DMS114 treated with DMSO at 0.1 percent for 48 hours (cell line): ENCODE measurements around the gene KLF12.

Source experiments
- DNase-seq: peaks from one replicate; lab custom pipeline; 2025; ENCODE audit not compliant: unreplicated experiment; lab: John Stamatoyannopoulos, UW

KLF12 gene

GRCh38 chr13:74134221-74134776 lies at the start of gene KLF12:
Gene KLF12, minus strand, starts transcription at chr13:74134404.
- DNase-seq = no peak

- DNase-seq = no peak
Measured at GRCh38 chr13:74182491-74182890, 48.3 kb upstream of the KLF12 start.

GRCh38 chr13:74174810-74175209 lies 40.6 kb upstream of the KLF12 start:
- DNase-seq = no peak

- no peak for DNase-seq
Measured at GRCh38 chr13:74173822-74174221, 39.6 kb upstream of the KLF12 start.

DNA sequence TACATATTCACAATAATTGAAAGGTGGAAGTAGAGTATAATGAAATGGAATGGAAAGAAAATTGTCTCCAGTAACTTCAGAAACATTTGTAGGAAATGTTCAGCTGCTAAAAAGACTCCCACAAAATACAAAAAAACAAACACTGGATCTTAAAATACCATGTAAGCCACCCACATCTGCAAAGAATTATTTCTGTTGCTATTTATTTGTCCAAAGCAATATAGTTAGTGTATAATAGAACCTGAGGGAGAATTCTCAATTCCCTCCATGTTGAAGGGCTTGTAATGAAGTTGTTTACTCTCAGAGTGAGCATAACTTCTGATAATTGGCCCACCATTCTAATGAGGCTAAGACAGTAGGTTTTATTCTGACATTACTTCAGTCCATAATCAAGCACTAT lies 37.4 kb upstream of the KLF12 start:
- DNase-seq = no peak

GRCh38 chr13:74169676-74170075 lies 35.5 kb upstream of the KLF12 start:
- DNase-seq = no peak

DNA sequence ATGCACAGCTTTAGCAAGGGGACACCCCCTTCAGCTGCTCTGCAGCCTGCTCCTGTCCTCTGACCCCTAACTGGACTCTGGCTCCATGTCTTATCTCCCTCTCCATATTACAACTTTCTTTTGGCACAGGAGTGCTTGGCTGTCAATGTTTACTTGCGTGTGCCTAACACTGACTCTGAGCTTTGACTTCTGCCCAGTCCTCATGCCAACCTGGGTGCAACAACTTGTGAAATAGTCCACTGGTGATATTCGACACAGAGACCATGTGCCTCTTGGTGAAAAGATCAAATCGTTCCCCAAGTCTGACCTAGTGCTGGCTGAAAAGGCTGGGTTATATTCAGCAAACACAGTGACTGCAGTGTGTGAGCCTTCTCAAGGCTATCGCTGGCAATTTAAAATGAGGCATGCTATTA lies 34.1 kb upstream of the KLF12 start:
- DNase-seq = no peak

GRCh38 chr13:74166261-74167004 lies 32.2 kb upstream of the KLF12 start:
- DNase-seq = no peak

DNA sequence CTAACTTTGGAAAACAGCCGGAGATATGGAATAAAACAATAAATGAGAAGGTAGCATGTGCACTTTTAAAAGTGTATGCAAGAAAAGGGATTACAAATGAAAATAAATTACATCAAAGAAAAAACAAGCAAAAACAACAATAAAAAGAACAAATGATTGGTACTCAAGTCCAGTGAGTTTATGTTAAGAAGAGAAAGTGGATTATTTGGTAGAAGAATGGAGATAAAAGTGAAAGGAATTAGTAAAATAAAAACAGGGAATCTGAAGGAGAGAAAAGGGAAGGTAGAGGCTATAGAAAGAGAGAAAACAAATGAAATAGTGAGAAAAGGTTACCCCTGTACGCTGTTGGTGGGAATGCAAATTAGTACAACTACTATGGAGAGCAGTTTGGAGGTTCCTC lies 28.6 kb upstream of the KLF12 start:
- no peak for DNase-seq

DNA sequence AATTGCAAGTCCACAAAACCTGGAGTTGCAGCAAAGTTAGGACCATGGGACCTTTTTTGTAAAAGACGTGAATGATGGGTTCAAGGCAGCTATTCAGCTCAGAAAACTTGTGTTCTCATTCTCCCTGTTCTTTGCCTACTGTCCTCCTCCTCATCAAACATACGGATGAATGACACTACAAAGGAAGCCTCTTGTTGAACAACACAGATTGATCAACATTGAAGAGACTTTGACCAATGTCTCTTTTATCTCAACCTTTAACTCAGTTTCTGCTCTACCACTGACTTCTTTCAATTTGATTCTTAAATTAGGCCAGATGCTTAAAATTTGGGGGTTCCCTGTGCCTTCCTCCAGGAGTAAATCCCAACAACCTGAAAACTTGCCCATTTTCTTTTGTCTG lies 27.9 kb upstream of the KLF12 start:
- no peak for DNase-seq

- DNase-seq = no peak
Measured at GRCh38 chr13:74158571-74159352, 24.6 kb upstream of the KLF12 start.

DNA sequence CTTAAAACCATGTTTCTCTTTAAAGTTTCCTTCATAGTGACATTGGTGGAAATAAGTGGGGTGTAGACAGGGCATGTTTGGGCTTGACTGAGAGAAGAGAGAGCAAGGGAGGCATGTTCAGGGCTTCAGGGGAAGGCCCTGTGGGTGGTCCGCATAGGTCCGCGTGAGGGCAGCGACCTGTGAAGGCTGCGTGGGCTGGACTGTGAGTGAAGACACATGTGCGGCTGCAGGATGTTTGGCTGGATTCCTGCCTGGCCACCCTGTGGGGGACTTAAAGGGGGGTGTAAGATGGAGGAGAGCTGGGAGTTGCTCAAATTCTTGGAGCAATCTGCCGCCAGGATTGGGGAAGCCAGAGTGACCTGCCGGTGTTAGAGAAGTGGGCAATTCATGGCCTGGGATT lies 23.8 kb upstream of the KLF12 start:
- no peak for DNase-seq

- DNase-seq = no peak
Measured at GRCh38 chr13:74154981-74155380, 20.8 kb upstream of the KLF12 start.

DNA sequence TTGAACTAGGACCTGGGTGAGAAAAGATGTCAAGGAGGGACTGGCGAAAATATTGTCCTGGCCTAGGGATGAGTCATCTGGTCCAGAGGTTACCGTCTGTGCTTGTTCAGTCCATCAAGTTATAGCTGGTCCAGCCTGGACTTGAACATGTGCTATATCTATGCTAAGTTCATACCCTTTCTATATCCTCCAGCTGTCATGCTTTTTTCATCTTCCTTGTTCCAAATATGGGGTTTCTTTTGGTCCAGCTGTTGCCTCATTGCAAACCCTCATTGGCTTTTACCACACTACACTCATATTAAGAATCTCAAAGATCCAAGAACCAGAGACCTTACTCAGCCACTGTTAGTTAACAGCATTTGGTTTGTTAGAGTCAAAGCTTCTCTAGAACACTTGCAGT lies 19.1 kb upstream of the KLF12 start:
- DNase-seq = no peak

DNA sequence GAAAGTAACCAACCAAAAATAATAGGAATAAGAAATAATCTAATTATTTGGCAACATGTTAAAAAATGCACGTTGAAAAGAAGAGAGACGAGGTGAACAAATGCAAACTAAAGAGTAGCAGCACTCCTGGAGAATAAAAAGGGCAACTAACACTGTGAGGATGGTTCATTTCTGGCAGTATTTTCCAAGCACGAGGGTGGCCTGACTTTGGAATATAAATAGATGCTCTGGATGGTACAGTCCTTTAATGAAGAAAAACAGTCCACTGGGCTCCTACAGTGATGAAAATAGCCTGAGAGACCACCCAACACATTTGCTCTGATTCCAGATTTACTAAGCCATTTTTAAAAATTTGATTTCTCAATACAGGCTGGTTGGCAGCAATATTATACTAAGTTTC lies 17.7 kb upstream of the KLF12 start:
- no peak for DNase-seq

DNA sequence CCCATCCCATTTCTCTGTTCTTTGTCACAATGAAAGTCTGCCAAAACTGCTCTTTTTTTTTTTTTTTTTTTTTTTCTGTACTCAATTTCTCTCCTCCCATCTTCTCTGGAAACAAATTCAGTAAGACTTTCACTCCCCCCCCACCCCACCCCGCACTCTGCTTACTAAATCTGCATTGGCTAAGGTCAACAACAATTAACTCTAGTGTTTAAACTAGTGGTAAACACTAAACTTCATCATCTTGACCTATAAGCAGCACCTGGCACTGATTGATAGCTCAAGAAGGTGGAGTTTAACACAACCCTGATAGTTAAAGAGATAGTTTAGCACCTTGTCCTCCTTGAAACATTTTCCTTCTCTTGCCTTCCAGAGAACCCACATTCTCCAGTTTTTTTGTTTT lies 14.1 kb upstream of the KLF12 start:
- DNase-seq = no peak

- DNase-seq = no peak
Measured at GRCh38 chr13:74145249-74145975, 11.2 kb upstream of the KLF12 start.

- no peak for DNase-seq
Measured at GRCh38 chr13:74144269-74144668, 10.1 kb upstream of the KLF12 start.

DNA sequence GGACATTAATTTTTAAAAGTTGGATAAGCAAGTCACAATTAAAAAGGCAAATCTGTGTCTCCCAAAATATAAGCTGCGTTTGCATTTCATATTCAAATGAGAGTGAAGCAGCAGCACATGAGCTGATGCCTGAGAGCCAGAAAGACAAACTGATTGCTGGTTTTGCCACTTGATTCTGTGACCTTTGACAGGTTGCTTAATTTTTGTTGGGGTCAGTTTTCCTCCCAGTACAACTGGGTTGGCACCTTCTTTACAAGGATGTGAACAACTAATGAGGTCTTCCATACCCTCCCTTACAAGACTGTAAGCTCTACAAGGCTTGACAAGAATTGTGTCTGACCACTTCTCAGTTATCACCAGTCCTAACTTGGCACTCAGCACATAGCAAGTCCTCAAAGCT lies 8.1 kb upstream of the KLF12 start:
- no peak for DNase-seq

GRCh38 chr13:74138241-74138640 lies 4.0 kb upstream of the KLF12 start:
- no peak for DNase-seq

- no peak for DNase-seq
Measured at GRCh38 chr13:74136084-74136658, 2.0 kb upstream of the KLF12 start.
